NCI-H1105 treated with DMSO at 0.1 percent for 48 hours (cell line): ENCODE results near the gene MACC1.

ENCODE experiments used
- DNase-seq: peaks from one replicate; lab custom pipeline; 2025; lab: John Stamatoyannopoulos, UW

The MACC1 gene

GRCh38 chr7:20217193-20217948 is at the start of gene MACC1:
TSS of gene MACC1 (minus strand) at chr7:20217384. CDS start at chr7:20161862, 55,522 bp downstream.
- peak; percentile 16 for DNase-seq

GRCh38 chr7:20264623-20265022 is 47.4 kb upstream of the MACC1 start:
- no peak for DNase-seq

- no peak for DNase-seq
Measured at GRCh38 chr7:20260223-20260622, 43.0 kb upstream of the MACC1 start.

GRCh38 chr7:20257212-20257611 is 40.0 kb upstream of the MACC1 start:
- DNase-seq, result no peak

GRCh38 chr7:20249920-20250319 is 32.7 kb upstream of the MACC1 start:
- DNase-seq, result no peak

- no peak for DNase-seq
Measured at GRCh38 chr7:20249376-20249775, 32.2 kb upstream of the MACC1 start.

GRCh38 chr7:20246236-20246635 is 29.1 kb upstream of the MACC1 start:
- DNase-seq, result no peak

GRCh38 chr7:20244334-20245120 is 27.3 kb upstream of the MACC1 start:
- DNase-seq, result no peak

- DNase-seq, result no peak
Measured at GRCh38 chr7:20241911-20242261, 24.7 kb upstream of the MACC1 start.

GRCh38 chr7:20241194-20241910 is 24.2 kb upstream of the MACC1 start:
- DNase-seq, result peak; percentile 42

- DNase-seq, result no peak
Measured at GRCh38 chr7:20240080-20240926, 23.1 kb upstream of the MACC1 start.

- no peak for DNase-seq
Measured at GRCh38 chr7:20238754-20239324, 21.7 kb upstream of the MACC1 start.

GRCh38 chr7:20238194-20238753 is 21.1 kb upstream of the MACC1 start:
- no peak for DNase-seq

- no peak for DNase-seq
Measured at GRCh38 chr7:20237464-20238193, 20.4 kb upstream of the MACC1 start.

GRCh38 chr7:20236790-20237189 is 19.6 kb upstream of the MACC1 start:
- DNase-seq, result no peak

GRCh38 chr7:20236043-20236442 is 18.9 kb upstream of the MACC1 start:
- DNase-seq, result no peak

GRCh38 chr7:20235288-20235687 is 18.1 kb upstream of the MACC1 start:
- DNase-seq, result no peak

- DNase-seq, result no peak
Measured at GRCh38 chr7:20233362-20233761, 16.2 kb upstream of the MACC1 start.

GRCh38 chr7:20232848-20233247 is 15.7 kb upstream of the MACC1 start:
- no peak for DNase-seq
